Superior temporal gyrus (tissue), 1 donor: ENCODE data around the gene C1orf35.

Experiments
- DNase-seq: peaks from one replicate; pipeline ENCODE4 v3.0.0-alpha.2; 2016; ENCODE audit errors: extremely low spot score

C1orf35 gene

GRCh38 chr1:228063251-228064191, 39.6 kb downstream of the C1orf35 start:
- no peak for DNase-seq

GRCh38 chr1:228062812-228063211, 40.3 kb downstream of the C1orf35 start:
- no peak for DNase-seq

- no peak for DNase-seq
Measured at GRCh38 chr1:228062085-228062791, 40.9 kb downstream of the C1orf35 start.

GRCh38 chr1:228061411-228062084, 41.6 kb downstream of the C1orf35 start:
- DNase-seq = no peak

- no peak for DNase-seq
Measured at GRCh38 chr1:228060458-228061190, 42.5 kb downstream of the C1orf35 start.

- DNase-seq = no peak
Measured at GRCh38 chr1:228059634-228060457, 43.3 kb downstream of the C1orf35 start.

GRCh38 chr1:228058949-228059633, 44.0 kb downstream of the C1orf35 start:
- DNase-seq = no peak

GRCh38 chr1:228058172-228058948, 44.8 kb downstream of the C1orf35 start:
- DNase-seq = no peak
